DMS 273 (cell line): ENCODE measurements around the gene FBLN2.
A peak's percentile ranks its signal among the peaks of the same experiment; 100 is the strongest.

Experiments used
- DNase-seq: peaks from one replicate; lab custom pipeline; 2025; ENCODE audit not compliant: unreplicated experiment; lab: John Stamatoyannopoulos, UW

The FBLN2 gene

GRCh38 chr3:13598926-13599886 is 50.3 kb downstream of the FBLN2 start:
- peak; percentile 76 for DNase-seq

- no peak for DNase-seq
These were observed 51.0 kb downstream of the FBLN2 start for GRCh38 chr3:13599887-13600450.

GRCh38 chr3:13600950-13601691 is 52.2 kb downstream of the FBLN2 start:
- peak; percentile 48 for DNase-seq

DNA sequence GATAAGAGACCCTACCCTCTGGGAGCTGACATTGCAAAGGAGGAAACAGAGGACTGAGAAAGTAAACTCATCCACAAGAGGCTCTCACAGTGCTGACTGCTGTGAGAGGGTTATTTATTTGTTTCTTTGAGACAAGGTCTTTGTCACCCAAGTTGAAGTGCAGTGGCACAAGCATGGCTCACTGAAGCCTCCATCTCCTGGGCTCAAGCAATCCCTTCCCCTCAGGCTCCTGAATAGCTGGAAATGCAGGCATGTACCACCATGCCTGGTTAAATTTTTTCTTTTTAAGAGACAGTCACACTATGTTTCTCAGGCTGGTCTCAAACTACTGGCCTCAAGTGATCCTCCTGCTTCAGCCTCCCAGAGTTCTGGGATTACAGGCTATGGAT is 52.8 kb downstream of the FBLN2 start:
- no peak for DNase-seq

DNA sequence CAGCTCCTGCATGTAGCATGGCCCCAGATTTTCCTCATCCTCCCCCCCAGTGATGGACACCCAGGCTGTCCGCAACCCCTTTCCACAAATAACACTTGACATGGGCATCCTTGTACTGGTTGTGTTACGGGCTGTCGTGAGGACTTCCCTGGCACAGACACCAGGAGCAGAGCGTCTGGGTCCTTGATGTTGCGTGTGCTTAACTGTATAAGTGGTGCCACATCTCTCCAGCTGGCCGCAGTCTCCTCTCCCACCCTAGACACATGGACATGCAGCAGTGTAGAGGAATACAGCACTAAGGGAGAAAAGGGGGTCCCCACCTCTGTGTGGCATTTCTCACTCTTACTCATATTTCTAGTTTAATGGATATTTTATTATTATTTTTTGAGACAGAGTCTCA is 56.6 kb downstream of the FBLN2 start:
- DNase-seq = no peak

- DNase-seq = no peak
These were observed 59.1 kb downstream of the FBLN2 start for GRCh38 chr3:13607821-13608597.

DNA sequence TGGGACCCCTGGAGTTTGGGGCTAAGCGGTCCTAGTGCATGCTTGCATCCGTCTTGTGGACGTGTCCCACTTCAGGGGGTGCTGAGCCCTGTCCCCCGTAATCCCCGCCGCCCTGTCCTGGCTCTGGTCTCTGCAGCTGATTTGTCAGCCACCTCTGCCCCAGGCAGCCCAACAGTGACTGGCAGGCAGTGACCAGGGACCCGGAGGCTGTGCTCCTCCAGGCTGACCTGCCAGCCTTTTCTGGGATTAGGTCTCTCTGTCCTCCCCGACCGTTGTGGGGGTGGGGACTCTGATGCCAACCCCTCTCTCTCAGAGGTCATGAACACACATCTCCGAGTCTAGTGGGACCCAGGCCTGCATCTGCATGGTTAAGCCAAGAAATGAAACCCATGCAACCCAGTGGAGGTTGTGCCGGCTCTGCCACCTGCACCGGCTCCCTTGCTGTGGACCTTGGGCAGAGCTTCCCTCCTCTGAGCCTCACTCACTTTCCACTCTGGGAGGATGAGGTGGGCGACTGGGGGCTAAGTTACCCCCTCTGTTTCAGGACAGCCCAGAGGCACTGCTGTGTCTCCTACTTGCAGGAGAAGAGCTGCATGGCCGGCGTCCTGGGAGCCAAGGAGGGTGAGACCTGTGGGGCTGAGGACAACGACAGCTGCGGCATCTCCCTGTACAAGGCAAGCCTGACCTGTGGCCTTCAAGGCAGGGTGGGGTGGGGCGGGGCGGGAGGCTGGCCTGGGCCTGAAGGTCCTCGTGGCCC is 60.2 kb downstream of the FBLN2 start:
- no peak for DNase-seq

- DNase-seq = no peak
These were observed 61.2 kb downstream of the FBLN2 start for GRCh38 chr3:13610006-13610570.

DNA sequence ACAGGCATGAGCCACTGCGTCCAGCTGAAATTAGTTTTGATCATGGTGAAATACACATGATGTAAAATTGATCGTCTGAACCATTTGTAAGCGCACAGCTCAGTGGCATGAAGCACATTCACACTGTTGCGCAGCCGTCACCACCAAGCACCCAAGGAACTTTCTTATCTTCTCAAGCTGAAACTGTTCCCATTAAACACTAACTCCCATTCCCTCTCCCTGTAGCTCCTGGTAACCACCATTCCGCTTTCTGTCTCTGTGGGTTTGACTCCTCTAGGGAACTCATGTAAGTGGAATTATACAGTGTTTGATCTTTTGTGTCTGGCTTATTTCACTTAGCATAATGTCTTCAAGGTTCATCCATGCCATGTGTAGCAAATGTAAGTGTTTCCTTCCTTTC is 62.3 kb downstream of the FBLN2 start:
- no peak for DNase-seq

DNA sequence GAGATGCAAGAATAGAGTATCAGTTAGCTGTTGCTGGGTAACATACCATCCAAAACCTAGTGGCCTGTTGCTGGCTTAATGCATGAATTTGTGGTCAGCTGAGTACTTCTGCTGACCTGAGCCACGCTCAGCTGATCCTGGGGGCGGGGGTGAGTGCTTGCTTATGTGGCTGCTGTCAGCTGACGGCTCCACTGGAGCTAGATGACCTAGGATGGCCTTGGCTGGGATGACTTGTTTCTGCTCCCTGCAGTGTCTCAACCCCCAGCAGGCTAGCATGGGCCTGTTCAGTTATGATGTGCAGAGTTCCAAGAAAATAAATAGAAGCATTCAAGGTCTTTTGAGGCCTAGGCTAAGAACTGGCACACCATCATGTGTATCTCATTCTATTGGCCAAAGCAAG is 63.9 kb downstream of the FBLN2 start:
- DNase-seq = no peak

DNA sequence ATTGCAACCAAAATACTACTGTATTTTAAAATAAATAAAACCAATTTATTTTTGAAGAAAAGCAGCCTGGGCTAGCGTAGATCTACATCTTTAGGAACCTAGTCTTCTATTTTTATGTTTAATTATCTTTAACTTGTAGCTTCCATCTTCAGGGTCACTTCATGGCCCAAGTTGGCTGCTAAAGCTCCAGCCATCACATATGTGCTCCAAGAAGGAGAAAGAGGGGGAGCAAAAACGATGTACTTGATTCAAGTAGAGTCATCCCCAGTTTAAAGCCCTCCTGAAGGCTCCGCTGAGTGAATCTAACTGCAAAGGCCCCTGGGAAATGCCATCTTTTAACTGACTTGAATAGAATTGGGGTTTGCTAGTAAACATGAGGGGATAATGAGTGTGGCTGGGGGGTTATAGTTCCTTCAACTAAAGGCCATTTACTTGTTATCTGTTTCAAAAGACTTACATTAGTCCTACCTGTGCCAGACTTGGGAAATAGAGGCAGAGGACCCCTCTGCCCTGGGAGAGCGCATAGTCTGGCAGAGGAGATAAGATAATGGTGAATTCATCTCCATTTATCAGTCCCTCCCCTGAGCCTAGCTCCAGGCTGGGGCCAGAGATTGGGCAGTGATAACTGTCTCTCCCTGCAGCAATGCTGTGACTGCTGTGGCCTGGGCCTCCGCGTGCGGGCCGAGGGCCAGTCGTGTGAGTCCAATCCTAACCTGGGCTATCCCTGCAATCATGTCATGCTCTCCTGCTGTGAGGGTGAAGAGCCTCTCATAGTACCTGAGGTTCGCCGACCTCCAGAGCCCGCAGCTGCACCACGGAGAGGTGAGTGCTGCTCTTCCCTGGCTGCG is 64.6 kb downstream of the FBLN2 start:
- no peak for DNase-seq

- DNase-seq = no peak
These were observed 65.7 kb downstream of the FBLN2 start for GRCh38 chr3:13614607-13615006.

DNA sequence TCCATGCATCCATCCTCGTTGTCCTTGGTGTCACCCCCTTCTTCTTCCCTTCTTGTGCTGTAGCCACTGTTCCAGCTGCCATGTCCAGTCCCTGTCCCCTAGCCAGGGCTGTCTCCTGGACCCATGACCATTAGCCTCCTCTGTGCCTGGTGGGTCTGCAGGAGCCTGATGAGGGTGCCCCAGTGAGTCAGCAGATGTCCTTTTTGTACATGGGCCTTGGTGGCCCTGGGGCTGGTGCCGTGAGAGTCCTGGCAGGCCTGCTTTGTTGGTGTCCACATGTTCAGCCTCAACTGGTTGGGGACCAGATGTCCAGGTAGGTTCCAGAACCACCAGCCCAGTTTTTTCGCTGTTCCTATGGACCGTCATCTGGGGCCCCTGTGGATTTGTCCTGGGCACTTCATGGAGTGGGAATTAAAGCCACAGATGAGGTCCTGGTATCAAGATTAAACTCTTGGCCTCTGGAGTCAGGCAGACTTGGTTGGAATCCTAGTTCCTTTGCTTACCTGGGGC is 66.1 kb downstream of the FBLN2 start:
- no peak for DNase-seq

- DNase-seq = no peak
These were observed 67.4 kb downstream of the FBLN2 start for GRCh38 chr3:13616359-13616758.

DNA sequence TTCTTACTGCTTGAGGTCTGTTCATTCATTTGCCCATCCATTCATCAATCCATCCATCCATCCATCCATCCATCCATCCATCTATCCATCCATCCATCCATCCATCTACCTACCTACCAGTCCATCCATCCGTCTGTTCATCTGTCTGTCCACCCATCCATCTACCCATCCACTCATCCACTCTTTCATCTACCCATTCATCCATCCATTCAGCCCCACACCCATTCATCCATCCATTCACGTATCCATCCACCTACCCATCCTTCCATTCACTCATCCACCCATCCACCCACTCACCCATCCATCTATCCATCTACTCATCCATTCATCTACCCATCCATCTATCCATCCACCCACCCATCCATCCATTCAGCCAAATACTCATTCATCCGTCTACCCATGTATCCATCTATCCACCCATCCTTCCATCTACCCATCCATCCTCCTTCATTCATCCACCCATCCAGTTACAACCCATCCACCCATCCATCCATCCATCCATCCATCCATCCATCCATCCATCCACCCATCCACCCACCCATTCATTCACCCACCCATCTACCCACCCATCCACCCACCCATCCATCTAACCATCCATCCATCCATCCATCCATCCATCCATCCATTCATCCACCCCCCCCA is 68.3 kb downstream of the FBLN2 start:
- DNase-seq = no peak

DNA sequence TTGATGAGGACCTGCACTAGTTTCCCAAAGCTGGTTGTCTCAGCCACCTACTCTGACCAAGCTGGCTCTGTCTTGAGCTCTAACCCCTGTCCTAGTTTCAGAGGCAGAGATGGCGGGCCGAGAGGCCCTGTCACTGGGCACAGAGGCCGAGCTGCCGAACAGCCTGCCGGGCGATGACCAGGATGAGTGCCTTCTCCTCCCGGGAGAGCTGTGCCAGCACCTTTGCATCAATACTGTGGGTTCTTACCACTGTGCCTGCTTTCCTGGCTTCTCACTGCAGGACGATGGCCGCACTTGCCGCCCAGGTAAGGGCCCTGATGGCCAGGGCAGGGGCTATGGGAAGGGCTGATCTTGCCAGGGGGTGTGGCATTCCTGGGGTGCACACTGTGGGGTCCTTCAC is 69.1 kb downstream of the FBLN2 start:
- DNase-seq = no peak

DNA sequence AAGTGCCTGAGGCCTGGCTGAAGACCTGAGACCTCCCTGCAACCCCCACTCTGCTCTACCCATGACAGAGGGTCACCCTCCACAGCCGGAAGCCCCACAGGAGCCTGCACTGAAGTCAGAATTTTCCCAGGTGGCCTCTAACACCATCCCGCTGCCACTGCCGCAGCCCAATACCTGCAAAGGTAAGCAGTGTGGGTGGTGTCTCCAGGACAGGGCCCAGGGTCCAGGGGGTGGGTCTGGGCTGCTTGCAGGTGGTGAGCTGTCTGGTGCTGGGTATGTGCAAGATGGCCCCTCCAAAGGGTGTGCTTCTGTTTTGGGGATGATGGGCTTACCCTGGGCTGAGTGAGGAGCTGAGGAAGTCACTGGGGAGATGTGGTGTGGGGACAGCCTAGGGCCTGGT is 69.9 kb downstream of the FBLN2 start:
- DNase-seq = no peak

DNA sequence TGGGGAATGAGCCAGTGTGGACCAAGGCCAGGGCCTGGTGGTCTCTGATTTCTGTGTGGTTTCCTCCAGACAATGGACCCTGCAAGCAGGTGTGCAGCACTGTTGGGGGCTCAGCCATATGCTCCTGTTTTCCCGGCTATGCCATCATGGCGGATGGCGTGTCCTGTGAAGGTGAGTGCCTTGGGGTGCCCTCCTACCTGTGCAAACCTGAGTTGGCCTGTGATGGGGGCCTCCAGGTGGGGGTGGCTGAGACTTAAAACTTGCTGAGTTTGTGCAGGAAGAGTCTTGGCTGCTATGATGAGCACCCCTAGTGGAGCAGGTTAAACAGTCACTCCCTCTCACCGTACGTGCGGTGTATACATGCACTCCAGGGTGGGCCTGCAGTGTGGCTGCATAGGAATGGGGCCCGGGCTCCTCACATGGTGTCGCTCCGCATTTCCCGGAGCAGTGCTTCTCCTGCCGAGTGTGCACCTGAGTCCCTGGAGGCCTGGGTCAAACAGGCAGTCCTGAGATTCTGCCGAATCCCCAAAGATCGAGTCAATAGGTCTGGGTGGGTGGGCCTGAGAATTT is 70.8 kb downstream of the FBLN2 start:
- DNase-seq = no peak
